D721Med (cell line): Measurements from ENCODE around the gene GPR160.

Experiments used
- DNase-seq: peaks from one replicate; pipeline ENCODE4 v3.0.0; 2011; ENCODE audit warnings: low spot score; ENCODE audit not compliant: insufficient read length
- FAIRE-seq: peaks from 2 replicates; lab custom pipeline; 2011; peaks lifted over from hg19 to GRCh38; lab: Jason Lieb, UNC
- TF ChIP-seq, protein P1 (sequence below): IDR thresholded peaks from 2 replicates; pipeline ENCODE4 v1.5.1; 2012; ENCODE audit warnings: mild to moderate bottlenecking, control low read depth; ENCODE audit not compliant: insufficient read depth; ENCODE audit errors: missing control alignments

Gene GPR160

DNA sequence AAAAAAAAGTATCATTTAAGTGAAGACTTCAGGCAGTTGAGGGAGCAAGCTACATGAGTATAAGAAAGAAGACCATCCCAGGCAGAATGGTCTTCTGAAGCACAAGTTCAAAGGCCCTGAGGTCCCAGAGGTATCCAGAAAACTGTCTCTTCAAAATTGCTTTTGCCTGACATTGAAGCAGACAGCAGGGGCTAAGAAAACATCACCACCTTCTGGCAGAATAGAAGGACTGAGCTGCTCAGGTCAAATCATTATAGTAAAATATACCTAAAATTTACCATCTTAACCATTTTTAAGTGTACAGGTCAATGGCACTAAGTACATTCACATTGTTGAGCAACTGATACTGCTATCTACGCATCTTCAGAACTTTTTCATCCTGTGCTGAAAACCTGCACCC is 16.4 kb downstream of the GPR160 start:
- TF ChIP-seq, protein P1, sequence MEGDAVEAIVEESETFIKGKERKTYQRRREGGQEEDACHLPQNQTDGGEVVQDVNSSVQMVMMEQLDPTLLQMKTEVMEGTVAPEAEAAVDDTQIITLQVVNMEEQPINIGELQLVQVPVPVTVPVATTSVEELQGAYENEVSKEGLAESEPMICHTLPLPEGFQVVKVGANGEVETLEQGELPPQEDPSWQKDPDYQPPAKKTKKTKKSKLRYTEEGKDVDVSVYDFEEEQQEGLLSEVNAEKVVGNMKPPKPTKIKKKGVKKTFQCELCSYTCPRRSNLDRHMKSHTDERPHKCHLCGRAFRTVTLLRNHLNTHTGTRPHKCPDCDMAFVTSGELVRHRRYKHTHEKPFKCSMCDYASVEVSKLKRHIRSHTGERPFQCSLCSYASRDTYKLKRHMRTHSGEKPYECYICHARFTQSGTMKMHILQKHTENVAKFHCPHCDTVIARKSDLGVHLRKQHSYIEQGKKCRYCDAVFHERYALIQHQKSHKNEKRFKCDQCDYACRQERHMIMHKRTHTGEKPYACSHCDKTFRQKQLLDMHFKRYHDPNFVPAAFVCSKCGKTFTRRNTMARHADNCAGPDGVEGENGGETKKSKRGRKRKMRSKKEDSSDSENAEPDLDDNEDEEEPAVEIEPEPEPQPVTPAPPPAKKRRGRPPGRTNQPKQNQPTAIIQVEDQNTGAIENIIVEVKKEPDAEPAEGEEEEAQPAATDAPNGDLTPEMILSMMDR, result peak; percentile 19
- FAIRE-seq, result no peak
- no peak for DNase-seq

DNA sequence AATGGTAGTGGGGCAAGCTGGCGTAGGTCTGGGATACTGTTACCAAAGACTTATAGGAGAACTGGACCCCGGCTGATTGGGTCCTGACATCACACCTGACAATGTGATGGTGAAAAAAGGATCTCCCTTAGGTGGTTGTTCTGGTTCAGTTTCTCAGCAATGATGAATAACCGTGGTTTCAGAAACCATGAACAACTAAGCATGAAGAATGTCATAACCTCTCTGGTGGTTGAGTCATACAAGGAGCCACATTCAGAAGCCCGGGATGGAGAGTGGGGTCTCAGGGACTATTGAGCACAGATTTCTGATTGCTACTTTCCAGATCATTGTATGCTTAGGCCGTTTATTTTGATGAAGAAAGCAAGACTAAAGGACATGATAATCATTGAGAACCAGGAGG is 17.4 kb downstream of the GPR160 start:
- TF ChIP-seq, protein P1, result no peak
- no peak for DNase-seq
- FAIRE-seq, result no peak

DNA sequence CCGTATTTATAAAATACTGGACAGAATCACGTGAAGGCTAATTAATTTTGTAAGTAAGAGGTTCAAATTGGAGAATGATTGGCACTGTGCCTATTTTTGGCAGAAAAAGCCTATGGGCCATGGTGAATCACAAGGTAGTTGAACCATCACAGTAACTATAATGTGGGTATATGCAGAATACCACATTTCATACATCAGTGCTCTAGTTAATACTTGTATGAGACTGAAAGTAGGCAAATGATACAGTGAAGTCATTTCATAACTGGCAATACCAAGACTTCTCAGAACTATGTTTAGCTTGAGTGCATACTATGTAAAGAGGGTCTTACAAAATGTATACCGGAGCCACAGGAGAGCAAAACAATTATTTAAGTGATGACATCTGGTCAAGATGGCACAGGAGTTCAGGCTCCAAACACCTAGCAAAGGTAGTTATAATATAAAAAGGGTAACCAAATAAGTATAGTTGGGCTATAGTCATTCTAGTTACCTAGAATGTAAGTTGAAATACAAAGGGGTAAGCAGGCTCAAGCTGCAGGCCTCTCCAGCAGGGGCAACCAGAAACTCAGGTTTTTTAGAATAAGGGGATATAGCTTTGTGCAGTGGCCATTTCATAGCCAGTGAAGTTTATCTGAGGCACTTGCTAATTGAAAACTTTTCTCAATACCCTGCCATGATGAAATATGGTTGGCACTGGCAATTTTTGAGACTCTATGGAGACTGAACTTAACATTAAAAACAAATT is 19.1 kb downstream of the GPR160 start:
- no peak for FAIRE-seq
- DNase-seq, result no peak

DNA sequence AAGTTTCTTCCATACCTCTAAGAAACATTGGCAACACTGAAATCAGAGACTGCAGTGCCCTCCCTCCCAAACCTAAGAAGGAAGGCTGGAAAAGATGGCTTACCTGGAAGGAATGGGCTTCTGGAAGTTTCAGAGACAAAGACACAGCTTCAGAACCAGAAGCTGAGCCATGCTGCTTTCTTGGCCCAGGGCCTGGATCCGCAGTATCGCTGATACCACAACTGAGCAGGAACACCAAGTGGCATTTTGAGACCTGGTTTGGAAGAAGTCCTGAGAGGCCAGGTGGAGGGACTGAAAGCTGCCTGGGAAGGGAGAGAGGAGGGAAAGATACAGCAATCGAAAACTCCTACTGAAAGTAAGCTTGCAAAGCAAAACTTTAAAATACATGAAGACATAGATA is 19.8 kb downstream of the GPR160 start:
- no peak for FAIRE-seq
- DNase-seq, result no peak
- TF ChIP-seq, protein P1, result no peak

More for the DNA sequence above, 19.1 kb downstream of the GPR160 start:
- TF ChIP-seq, protein P1, result no peak

DNA sequence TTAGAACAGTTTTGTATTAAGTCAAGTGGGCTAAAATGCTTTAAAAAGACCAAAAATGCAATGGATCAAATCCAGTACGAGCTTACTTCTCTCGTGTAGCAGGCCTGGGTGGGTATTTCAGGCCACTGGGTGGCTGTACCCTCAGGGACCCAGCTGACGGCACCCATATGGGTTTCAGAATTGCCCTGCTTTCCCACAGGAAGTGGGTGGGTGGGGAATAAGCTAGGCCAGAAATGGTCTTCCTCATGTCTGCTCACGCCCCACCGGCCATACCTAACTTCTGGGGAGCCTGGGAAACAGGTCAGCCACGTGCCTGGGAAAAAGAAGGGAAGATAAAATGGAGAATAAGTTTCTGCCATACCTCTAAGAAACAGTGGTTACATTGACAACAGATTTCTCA is 20.3 kb downstream of the GPR160 start:
- DNase-seq (no peak), FAIRE-seq (no peak)
- TF ChIP-seq, protein P1, result no peak

DNA sequence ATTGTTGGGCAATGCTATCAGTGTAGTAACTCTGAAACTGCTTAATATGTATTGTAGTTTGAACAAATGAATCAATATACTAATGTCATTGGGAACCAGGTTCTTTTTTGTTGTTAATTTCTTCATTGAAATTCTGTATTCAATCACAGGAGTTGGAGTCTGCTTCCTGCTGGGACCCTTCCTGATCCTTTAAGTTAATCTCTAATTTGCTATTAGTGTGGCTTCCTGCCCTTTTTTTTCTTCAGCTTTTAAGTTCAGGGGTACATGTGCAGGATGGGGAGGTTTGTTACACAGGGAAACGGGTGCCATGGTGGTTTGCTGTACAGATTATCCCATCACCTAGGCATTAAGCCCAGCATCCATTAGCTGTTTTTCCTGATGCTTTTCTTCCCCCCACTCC is 21.7 kb downstream of the GPR160 start:
- FAIRE-seq (peak; percentile 6), DNase-seq (no peak)
- TF ChIP-seq, protein P1, result no peak

DNA sequence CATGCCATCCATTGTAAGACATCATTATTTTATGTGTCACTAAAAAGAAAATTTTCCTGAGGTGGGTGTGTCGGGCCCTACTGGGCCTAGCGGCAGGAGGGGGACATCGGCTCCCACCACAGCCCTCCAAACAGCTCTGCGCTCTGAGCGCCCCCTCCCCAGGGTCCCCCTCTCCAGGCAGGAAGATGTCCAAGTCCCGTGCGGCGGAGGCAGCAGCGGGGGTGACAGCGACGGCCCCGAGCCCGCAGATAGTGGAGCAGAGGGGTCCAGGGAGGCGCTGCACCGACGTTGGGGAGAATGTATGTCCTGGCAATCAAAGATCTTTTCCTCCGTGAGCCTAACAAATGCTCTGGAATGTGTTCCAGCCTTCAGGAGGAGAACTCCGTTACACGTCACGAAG is 24.3 kb downstream of the GPR160 start:
- DNase-seq (no peak), FAIRE-seq (no peak)
- TF ChIP-seq, protein P1, result no peak
